BE2C (cell line): Measurements from ENCODE around the gene AADAC.

Experiments
- DNase-seq: peaks from one replicate; pipeline ENCODE4 v3.0.0-alpha.2; 2020
- H3K27me3 ChIP-seq: fragments of 250-450 bp; sonication (Bioruptor Pico); 2 replicates; pipeline ENCODE4 v1.5.1; 2020; ENCODE audit warnings: mild to moderate bottlenecking
- H3K36me3 ChIP-seq: fragments of 250-450 bp; sonication (Bioruptor Pico); 2 replicates; pipeline ENCODE4 v1.5.1; 2020; ENCODE audit warnings: mild to moderate bottlenecking
- H3K4me1 ChIP-seq: fragments of 250-450 bp; sonication (Bioruptor Pico); 2 replicates; pipeline ENCODE4 v1.5.1; 2020
- H3K4me3 ChIP-seq: 2 replicates; pipeline ENCODE4 v1.5.1; 2011; ENCODE audit warnings: low read depth, low read length
- H3K9me3 ChIP-seq: fragments of 250-450 bp; sonication (Bioruptor Pico); 2 replicates; pipeline ENCODE4 v1.5.1; 2020
- TF ChIP-seq, protein P1 (sequence below): IDR thresholded peaks from 2 replicates; pipeline ENCODE4 v1.5.1; 2012; ENCODE audit warnings: mild to moderate bottlenecking, low read depth, low read length

Gene AADAC

DNA sequence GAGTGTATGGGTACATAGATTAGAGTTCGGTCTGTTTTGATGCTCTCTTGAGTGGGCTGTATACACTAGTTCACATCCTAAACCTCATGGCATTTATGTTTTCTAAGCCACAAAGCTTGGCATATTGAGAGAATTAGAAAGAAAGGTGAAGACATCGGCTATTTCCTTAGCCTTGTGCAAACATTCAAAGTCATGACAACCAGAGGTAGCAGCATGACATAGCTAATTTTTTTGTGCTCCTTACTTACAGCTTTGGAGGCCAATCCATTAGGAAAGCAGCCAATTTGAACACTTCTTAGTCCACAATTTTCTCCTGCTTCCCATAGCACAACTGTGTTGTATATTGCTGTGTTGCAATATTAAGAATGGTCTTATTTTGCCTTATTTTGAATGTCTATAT lies 21.5 kb upstream of the AADAC start:
- H3K9me3 ChIP-seq: no peaks in the 10 kb centered on the region
- TF ChIP-seq, protein P1, sequence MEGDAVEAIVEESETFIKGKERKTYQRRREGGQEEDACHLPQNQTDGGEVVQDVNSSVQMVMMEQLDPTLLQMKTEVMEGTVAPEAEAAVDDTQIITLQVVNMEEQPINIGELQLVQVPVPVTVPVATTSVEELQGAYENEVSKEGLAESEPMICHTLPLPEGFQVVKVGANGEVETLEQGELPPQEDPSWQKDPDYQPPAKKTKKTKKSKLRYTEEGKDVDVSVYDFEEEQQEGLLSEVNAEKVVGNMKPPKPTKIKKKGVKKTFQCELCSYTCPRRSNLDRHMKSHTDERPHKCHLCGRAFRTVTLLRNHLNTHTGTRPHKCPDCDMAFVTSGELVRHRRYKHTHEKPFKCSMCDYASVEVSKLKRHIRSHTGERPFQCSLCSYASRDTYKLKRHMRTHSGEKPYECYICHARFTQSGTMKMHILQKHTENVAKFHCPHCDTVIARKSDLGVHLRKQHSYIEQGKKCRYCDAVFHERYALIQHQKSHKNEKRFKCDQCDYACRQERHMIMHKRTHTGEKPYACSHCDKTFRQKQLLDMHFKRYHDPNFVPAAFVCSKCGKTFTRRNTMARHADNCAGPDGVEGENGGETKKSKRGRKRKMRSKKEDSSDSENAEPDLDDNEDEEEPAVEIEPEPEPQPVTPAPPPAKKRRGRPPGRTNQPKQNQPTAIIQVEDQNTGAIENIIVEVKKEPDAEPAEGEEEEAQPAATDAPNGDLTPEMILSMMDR: no peak
- H3K4me3 ChIP-seq: no peak overlapping the region
- no peaks in the 10 kb centered on the region for H3K4me1 ChIP-seq
- no peaks in the 10 kb centered on the region for H3K36me3 ChIP-seq
- H3K27me3 ChIP-seq: no peaks in the 10 kb centered on the region
- no peak for DNase-seq

DNA sequence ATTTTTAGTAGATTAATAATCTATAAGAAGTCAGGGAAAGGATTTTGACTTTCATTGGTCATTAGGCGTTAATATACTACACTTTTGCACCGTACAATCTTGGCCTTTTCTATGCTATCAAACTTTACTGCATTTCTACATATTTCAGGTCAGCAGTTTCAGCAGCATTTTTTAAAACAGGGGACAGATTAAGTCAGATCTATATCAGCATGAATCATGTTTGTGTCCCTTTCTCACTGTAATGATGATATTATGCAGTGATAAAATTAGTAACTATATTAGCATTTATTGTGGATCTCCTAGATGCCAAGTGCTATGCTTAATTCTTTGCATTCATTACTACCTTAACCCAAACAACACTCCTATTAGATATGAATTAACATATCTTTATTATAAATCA lies 20.3 kb upstream of the AADAC start:
- Histone ChIP-seq H3K27me3 (no peaks in the 10 kb centered on the region), H3K36me3 (no peaks in the 10 kb centered on the region), H3K4me1 (peaks cover 2% of the 10 kb centered on the region; the same call in 1 of the 2 replicates), H3K4me3 (no peak overlapping the region), H3K9me3 (no peaks in the 10 kb centered on the region)
- DNase-seq: no peak
- TF ChIP-seq, protein P1: no peak

DNA sequence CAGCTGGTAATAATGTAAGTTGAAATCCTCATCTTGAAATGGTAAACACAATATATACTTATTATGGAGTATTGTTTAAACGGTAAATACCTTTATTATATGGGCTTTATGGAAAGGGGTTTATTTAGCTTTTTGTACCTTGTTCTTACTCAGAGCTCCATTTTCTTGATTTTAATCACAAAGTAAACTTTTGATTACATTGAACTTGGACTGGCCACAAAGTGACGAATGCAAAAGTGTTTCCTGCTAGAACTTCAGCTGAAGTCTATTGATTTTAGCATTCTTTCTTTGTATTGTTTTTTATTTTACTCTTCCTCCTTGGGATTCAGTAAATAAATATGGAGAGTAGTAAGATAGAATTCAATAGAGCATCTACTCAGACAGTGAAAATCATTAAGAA lies 19.8 kb upstream of the AADAC start:
- Histone ChIP-seq H3K9me3 (no peaks in the 10 kb centered on the region), H3K36me3 (no peaks in the 10 kb centered on the region), H3K27me3 (no peaks in the 10 kb centered on the region), H3K4me1 (peaks cover 4% of the 10 kb centered on the region; the same call in 1 of the 2 replicates), H3K4me3 (no peak overlapping the region)
- TF ChIP-seq, protein P1: no peak
- DNase-seq: no peak

DNA sequence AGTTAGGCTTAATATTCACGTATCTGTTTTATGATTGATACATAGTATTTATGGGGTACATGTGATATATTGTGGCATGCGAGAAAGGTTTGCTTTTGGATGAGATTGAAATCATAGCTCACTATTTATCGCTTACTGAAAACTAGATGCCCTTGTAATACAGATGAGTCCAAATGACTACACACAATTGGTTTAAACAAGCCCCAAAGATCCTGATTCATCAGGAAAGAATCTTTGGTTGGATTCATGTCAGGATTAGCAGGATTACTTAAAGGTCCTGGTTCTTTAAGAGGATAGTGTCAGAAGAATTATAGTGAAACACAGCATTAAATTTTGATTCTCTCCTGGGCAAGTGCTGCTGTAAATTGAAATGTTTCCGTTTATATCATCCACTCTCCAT lies 18.6 kb upstream of the AADAC start:
- H3K36me3 ChIP-seq: no peaks in the 10 kb centered on the region
- no peaks in the 10 kb centered on the region for H3K27me3 ChIP-seq
- H3K4me1 ChIP-seq: peaks cover 4% of the 10 kb centered on the region; the same call in 1 of the 2 replicates
- TF ChIP-seq, protein P1: no peak
- DNase-seq: no peak
- no peaks in the 10 kb centered on the region for H3K9me3 ChIP-seq
- H3K4me3 ChIP-seq: no peak overlapping the region

DNA sequence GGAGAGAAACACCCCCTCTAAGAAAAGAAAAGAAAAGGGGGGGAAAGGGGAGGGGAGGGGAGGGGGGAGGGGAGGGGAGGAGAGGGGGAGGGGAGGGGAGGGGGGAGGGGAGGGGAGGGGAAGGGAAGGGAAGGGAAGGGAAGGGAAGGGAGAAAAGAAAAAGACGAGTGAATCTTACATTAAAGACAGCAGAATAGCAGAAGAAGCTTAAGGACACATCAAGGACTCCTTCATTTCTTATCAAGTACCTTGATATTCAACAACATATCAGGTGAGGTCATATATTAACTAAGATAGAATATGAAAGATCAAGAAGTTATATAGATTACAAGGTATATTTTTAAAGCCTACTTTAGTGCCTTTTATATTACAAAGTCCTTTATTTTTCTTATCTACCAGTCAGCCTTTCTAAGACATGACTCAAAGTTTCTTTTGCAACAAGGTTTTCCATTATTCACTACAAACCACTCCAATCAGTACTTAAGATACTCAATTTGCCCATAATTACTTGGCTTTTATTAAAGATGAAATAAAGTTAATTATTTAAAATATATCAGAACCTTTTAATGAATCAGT lies 17.7 kb upstream of the AADAC start:
- DNase-seq: no peak

DNA sequence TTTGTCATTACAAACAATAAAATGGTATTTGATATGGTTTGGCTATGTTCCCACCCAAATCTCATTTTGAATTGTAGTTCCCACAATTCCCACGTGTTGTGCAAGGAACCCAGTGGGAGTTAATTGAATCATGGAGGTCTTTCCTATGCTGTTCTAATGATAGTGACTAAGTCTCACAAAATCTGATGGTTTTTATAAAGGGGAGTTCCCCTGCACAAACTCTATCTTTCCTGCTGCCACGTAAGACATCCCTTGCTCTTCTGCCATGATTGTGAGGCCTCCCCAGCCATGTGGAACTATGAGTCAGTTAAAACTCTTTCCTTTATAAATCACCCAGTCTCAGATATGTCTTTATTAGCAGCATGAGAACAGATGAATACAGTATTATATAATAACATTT lies 15.4 kb upstream of the AADAC start:
- Histone ChIP-seq H3K4me3 (no peak overlapping the region), H3K36me3 (no peaks in the 10 kb centered on the region), H3K27me3 (no peaks in the 10 kb centered on the region), H3K9me3 (no peaks in the 10 kb centered on the region), H3K4me1 (peaks cover 4% of the 10 kb centered on the region; the same call in 1 of the 2 replicates)
- DNase-seq: no peak
- TF ChIP-seq, protein P1: no peak

More for the DNA sequence above, 17.7 kb upstream of the AADAC start:
- H3K4me3 ChIP-seq: no peak overlapping the region
- TF ChIP-seq, protein P1: no peak
- H3K4me1 ChIP-seq: peaks cover 4% of the 10 kb centered on the region; the same call in 1 of the 2 replicates
- H3K36me3 ChIP-seq: no peaks in the 10 kb centered on the region
- H3K27me3 ChIP-seq: no peaks in the 10 kb centered on the region
- no peaks in the 10 kb centered on the region for H3K9me3 ChIP-seq
